ENCODE results near the gene DAGLA. TPM values are rescaled to one million over a fixed set of nuclear protein-coding genes. Genes with fewer than 3 reads are reported as not detected.

The DAGLA gene
- total RNA-seq, 2 experiments from 2014 or later: 0.06 to 0.13 TPM

DNA sequence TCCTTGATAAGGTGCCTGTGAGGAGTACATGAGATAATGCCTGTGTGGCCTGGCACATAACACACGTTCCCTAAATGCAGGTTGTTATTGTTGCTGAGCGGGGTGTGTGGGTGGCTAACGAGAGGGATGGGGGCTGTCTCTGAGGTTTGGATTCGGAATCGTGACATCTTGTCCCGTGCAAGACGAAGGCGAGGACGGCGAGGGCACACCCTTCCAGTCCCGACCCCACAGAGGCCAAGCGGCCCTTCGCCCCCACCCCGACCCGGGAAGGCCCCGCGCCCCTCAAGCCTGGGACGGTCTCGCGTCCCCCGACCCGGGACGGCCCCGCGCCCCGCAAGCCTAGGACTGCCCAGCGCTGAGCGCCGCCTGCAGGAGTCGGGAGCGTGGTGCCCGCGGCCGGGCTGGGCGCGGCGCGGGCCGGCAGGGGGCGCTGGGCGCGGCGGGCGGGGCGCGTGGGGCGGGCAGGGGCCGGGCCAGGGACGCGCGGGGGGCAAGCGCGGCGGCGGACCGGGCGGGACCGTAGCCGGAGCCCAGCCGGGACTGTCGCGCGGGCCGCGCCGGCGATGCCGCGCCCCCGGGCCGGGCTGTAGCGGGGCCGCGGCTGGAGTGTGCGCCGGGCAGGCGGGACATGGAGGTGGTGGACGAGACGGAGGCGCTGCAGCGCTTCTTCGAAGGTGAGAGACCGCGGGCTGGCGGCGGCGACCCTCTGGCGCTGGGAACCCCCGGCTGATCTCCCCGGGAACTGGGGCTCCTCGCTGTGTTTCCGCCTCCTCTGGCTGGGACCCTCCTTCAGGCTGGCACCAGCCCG is 72.1 kb downstream of the DAGLA start, which contains the start of gene MYRF:
TSS of gene MYRF (plus strand) at position 520 of the 808 bp plus-strand sequence. CDS start at position 629, 109 bp downstream.
- ChIA-PET POLR2A (no interaction called here), CTCF (interaction anchor here (1.3 to 1.7 kb wide), 2 partner anchors 12 to 34 kb away, joined by 3 to 4 read pairs; no protein-coding TSS in a partner anchor)

DNA sequence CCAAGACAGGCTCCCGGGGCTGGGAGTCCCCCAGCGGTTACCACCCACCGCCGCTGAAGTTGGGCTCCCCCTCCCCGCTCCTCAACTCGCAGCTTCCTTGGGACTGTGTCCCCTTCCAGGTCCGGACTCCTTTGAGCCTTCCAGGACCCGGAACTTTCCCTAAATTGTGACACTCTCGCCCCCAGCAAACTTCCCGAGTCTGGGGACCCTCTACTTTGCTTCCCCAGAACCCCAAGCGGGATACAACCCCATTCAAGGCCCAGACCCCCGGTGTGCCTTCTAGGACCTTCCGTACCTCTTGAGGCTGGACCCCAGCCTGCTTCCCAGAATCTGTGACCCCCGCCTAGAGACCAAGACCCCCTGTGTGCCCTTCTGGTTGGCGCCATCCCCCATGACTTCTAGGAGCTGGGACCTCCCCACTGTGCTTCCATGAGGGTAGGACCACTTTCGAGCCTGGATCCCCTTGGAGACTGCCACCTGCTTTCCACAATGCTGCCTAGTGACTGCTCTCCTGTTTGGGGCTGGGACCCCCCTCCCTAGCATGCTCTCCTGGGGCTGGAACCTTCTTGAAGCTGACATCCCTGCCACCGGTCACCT is 72.8 kb downstream of the DAGLA start:
- CTCF ChIA-PET: interaction anchor here (0.6 to 1.7 kb wide), 3 partner anchors 11 to 87 kb away, joined by 3 to 4 read pairs (median 4); no protein-coding TSS in a partner anchor
- POLR2A ChIA-PET: no interaction called here

DNA sequence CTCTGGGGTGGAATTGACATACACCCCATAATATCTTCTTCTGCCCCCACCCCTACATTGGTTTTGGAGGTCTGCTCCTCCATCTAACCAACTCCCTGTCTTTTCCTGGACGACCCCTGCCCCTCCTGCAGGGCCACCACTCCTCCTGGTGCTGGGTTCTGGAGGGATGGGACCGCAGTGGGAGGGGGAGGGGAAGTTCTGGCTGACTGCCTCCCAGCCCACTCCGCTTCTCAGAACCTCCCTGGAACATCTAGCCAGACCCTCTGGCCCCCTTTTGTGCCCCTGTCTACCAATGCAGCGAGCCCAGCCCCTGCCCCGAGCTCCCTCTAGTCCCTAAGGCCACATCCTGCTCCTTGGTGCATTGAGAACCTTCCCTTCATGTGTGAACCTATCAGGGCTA is 73.5 kb downstream of the DAGLA start:
- ChIA-PET POLR2A (no interaction called here), CTCF (interaction anchor here (1.3 to 1.7 kb wide), 3 partner anchors 11 to 33 kb away, joined by 3 to 4 read pairs (median 4); no protein-coding TSS in a partner anchor)

DNA sequence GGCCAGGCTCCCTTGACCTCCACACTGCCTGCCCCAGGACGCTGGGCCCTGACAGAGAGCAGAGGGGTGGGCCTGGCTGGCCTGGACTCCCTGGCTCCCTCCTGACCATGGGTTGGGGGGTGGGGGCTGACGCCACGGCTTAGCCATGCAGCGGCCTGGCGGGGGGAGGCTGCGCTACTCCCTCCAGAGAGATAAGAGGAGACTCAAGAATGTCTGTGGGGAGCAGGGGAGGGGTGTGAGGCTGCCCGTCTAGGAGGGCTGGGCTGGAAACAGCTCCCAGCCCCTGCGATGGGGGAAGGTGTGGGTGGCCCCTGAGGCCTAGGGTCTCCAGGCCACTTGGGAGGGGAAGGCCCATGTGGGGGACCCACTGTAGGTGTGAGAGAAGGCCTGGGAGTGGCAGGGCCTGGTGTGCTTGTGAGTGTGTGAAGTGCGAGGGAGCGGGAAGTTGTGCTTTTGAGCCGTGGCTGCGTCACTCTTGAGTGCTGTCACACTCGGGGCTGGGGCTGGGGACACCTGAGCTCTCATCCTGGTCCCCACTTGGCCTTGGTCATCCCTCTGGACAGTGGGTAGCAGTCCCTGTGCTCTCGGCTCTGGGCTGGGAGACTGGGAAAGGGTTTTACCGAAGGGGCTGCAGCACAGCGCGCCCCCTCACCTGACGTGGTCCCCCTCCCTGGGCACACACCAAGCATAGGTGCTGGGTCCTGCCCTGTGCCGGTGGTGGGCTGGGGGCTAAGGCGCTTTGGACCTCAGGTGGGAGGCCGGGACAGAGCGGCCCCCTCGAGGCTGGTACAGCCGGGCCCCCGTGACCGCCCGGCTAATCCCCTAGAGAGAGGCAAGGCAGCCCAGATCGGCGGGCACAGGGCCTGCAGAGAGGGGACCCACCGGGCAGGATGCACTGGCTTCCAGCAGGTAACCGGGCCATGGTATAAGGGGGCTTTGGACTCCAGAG is 74.6 kb downstream of the DAGLA start:
- CTCF ChIA-PET: interaction anchor here (1.0 to 1.4 kb wide), 3 partner anchors 12 to 32 kb away, joined by 3 to 4 read pairs (median 3); no protein-coding TSS in a partner anchor
- POLR2A ChIA-PET: no interaction called here

DNA sequence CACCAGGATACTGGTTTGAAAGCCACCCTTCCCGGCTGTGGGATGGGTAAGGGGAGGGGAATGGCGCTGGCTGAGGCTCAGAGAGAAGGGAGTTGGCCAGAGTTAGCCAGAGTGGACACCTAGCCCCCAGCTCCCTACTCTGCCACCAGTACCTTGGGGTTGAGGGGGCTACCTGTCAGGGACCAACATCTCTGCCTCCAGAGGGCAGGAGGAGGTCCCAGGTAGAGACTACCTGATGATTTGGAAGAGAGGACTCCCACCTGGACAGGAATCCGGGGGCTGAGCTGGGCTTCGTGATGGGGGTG is 75.9 kb downstream of the DAGLA start:
- POLR2A ChIA-PET: no interaction called here

DNA sequence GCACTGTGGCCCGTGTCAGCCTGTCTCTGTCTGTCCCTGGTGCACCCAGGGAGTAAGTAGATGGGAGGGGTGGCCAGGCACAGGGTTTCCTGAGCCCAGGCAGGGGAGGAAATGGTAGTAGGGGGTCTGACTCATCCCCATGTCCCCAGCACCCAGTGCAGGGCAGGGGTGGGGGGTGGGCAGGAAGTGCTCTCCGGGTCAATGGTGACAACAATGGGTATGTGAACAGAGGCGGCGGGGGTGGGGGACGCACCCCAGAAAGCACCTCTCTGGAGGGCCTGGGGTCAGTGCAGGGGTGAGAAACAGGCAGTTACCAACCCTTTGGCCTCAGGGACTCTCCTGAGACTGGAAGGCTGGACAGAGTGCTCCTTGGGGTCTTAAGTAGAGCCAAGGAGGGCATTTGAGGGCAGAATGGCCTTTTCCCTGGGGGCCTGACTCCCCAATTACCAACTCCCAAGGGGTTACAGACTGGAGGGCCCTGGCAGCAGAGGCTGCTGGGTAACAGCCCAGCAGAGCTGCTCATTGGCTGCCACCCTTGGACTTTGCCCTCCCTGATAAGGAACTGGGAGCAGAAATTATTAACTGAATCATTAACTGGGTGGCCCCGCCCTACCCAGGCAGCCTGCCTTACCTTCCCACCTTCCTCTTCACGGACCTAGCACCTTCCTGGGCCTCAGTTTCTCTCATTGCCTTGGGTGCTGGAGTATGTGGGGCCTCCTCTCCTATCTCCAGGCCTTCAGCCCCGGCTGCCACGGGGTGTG is 76.4 kb downstream of the DAGLA start:
- ChIA-PET CTCF (interaction anchor here (0.5 to 1.0 kb wide), 2 partner anchors 183 to 325 kb away, joined by 3 to 4 read pairs; no protein-coding TSS in a partner anchor), POLR2A (no interaction called here)

More for the DNA sequence above, 75.9 kb downstream of the DAGLA start:
- CTCF ChIA-PET: interaction anchor here (0.5 to 1.0 kb wide), 2 partner anchors 183 to 326 kb away, joined by 3 to 4 read pairs; no protein-coding TSS in a partner anchor

DNA sequence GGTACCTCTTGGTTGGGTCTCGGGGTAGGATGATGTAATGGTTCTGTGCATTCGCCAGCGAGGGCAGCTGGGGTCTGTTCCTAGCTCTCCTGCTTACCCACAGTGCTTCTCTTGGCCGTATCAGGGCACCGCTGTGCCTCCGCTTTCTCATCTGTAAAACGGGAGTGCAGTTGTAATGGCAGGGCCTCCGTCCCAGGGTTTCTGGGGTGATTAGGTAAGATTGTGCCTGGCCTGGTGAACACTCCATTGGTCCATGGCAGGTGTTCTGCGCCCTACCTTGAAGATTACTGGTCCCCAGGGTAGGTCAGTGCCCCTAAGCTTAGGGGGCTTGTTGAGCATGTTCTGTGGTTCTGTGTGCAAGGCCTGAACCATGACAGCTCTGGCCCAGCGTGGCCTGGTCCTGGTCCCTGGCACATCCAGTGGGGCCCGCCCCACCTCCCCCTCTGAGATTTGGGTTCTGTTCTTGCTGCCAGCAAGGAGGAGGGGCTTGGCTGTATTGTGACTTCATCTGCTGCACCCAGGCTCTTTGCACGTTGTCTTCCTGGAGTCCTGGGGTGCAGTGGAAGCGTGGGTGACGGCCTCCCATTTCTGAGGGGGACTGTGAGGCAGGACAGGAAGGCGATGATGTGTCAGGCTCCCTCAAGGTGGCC is 77.1 kb downstream of the DAGLA start:
- POLR2A ChIA-PET: no interaction called here
- CTCF ChIA-PET: interaction anchor here (0.6 to 1.0 kb wide), 2 partner anchors 79 to 325 kb away, joined by 4 to 5 read pairs; no protein-coding TSS in a partner anchor

DNA sequence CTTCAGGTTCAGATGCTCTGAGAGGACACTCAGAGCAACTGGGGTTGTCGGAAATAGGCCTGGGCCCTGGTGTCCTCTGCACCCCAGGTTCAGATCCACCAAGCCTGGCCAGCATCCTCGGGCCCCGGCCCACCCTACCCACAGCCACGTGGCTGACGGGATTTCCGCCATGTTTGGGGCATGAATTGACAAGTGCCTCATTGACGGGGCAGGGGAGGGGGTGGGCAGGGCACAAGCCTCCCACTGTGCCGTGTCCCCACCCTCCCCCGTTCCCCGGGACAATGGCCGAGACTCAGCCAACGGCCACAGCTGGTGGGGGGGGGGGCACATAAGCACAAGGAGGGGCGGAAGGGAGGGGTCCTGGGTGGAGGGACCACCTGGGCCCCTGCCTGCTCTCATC is 80.8 kb downstream of the DAGLA start:
- CTCF ChIA-PET: interaction anchor here (0.5 kb wide), 1 partner anchor 155 kb away, joined by 4 read pairs; no protein-coding TSS in a partner anchor
- POLR2A ChIA-PET: no interaction called here

DNA sequence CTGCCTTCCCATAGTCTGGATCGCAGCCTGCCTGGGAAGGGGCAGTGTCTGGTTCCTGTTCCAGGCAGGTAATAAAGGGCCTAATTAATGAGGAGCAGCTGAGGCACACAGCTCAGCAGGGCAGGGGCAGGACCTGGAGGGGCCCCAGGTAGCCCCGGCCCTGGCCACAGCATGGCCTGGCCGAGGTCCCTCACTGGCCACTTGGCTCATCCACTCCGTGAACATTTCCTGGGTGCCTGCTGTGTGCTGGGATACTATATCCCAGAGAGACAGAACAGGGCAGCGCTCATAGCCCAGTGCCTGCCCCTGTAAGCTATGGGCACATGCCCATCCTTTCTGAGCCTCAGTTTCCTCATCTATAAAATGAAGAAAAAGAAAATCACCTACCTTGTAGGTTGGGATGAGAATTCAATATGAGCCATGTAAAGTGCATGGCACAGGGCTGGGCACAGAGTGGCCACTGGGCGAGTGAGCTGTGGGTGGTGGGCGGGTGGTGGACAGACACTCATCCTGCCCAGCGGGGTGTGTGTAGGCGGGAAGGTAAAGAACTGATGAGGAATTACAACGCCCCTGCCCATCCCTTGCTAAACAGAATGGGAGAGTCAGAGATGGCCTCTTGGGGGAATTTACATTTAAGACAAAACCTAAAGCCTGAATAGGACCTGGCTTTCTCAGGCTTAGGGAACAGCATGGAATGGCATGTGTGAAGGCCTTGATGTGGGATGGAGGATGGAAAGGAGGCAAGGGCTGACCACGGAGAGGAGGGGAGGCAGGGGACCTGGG is 81.4 kb downstream of the DAGLA start:
- ChIA-PET CTCF (interaction anchor here (0.5 kb wide), 1 partner anchor 154 kb away, joined by 4 read pairs; no protein-coding TSS in a partner anchor), POLR2A (no interaction called here)

DNA sequence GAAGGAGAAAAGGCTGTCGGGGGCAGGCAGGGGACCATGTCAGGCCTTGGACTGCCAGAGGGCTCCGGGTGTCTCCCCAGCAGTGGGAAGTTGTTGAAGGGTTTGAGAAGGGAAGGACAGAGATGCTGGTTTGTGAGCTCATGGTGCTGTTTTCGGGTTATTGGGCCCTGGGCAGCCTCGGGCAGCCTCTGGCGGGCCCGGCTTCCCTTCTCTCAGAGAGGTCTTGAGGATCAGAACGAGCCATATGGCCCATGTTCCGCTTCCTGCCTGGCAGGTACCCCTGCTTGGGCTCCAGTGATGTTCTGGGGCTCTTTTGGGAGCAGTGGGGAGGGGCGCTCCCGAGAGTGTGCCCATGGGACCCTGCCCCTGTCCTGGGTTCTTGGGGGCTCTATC is 82.0 kb downstream of the DAGLA start:
- ChIA-PET POLR2A (no interaction called here), CTCF (no interaction called here)

DNA sequence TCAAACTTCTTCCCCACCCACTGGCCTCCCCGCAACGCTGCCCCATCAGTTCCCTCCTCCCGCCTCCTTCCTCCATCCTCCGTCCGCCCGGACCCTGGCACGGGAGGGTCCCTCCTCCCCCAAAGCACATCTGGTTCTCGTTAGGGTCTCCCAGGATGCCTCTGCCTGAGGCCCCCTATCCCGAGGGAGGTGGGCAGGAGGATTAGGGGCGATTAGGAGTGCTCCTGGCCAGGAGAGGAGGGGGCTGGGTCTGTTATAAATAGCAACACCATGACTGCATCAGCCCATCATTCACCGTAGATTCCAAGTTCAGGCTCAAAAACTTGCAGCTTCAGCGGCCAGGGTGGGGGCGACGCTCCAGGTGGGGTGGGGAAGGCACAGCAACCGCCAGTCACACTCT is 82.6 kb downstream of the DAGLA start:
- ChIA-PET CTCF (no interaction called here), POLR2A (no interaction called here)

DNA sequence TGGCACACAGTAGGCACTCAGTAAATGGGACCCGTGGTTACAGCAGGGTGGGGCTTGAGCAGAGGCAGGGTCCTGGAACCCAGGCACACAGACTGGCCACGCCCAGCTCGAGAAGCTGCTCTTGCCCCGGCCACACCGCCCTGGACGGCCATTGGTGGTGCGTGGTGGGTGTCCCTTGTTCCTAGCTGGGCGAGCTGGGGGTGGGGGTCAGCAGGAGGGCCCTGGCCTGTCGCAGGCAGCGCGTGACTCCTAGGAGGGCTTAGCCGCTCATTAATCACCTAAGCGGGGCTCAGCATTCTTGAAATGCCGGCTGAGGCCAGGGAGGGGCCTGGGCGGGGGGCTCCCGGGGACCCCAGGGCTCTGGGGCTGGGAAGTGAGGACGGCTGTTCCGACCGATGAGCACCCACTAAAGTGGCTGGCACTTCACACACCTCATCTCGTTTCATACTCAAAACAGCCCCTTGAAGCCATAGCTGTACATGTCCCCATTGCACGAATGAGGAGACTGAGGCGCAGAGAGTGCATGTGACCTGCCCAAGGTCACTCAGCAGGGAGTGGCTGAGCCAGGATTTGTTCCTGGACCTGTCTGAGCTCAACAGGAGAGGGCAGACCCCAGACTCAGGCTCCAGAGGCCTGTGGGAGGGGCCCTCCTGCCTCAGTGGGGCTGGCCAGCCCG is 83.9 kb downstream of the DAGLA start:
- POLR2A ChIA-PET: no interaction called here
- CTCF ChIA-PET: interaction anchor here (0.6 to 1.3 kb wide), 2 partner anchors 11 to 183 kb away, joined by 3 to 4 read pairs; no protein-coding TSS in a partner anchor

DNA sequence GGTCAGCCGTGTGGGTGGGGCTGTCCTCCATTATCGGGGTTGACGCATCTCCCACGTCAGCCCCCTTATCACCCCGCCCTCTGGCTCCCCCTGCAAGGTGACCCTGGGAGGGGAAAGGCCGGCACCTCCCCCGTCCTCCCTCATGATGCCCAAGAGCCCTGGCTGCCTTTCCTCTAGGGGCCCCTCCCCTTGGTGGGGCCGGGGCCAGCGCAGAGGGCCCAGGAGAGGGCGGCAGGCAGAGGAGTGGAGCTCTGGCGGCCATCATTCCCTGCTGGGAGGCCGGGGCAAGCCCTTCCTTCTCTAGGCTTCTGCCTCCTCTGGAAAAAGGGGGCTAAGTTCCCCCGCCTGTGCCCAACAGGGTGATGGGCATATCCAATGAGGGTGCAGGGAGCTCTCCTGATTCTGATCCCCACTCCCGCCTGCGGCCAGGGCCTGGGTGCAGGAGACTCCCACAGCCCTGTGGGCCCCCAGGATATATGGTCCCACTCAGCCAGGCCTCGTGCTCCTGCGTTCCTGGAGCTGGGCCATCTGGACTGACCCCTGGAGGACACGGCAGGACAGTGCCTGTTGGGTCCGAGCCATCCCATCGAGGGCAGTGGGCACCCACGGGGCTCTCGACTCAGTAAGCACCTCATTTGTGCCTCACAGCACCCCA is 84.5 kb downstream of the DAGLA start:
- CTCF ChIA-PET: interaction anchor here (0.6 to 1.3 kb wide), 2 partner anchors 11 to 182 kb away, joined by 3 to 4 read pairs; no protein-coding TSS in a partner anchor
- POLR2A ChIA-PET: no interaction called here

DNA sequence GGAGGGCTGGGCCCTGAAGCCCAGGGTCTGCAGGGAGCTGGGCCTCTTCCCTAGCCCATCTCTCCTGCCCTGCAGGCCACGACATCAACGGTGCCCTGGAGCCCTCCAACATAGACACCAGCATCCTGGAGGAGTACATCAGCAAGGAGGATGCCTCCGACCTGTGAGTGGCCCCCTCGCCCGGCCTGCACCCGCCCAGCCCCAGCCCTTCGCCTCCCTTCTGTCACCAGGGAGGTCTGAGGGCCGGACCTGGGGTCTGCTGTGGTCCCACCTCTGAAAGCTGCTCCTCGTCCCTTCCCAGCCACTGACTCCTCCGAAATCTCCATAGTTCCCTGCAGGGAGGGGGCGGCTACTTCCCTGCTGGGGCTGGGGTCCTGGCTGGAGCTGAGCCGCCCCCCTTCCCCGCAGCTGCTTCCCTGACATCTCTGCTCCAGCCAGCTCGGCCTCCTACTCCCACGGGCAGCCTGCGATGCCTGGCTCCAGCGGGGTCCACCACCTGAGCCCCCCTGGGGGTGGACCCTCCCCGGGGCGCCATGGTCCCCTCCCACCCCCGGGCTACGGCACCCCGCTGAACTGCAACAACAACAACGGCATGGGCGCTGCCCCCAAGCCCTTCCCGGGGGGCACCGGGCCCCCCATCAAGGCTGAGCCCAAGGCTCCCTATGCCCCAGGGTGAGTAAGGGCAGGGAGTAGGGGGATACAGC is 85.5 kb downstream of the DAGLA start:
- ChIA-PET CTCF (interaction anchor here (1.2 kb wide), 2 partner anchors 10 to 11 kb away, joined by 3 read pairs; no protein-coding TSS in a partner anchor), POLR2A (no interaction called here)

DNA sequence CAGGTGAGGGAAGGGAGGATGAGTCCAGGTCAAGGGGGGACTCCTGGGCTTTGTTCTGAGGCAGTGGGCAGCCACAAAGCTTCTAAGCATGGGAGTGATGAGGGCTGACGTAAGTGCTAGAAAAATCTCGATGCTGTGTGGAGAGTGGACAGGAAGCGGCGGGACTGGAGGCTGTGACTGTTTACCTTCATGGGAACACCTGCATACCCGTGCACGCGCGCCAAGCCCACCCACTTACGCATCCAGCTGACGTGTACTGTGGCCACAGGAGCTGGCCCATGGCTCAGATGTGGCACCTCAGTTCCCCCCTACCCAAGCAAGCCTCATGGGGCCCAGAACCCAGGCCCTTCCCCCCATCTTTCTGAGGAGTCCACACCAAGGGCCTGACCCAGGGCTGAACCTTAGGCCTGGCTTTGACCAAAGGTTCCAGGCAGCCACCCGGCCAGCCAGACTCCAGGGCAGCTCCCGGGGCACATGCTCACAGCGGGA is 86.2 kb downstream of the DAGLA start:
- CTCF ChIA-PET: interaction anchor here (1.2 to 1.5 kb wide), 3 partner anchors 10 to 19 kb away, joined by 3 read pairs; no protein-coding TSS in a partner anchor

More for the DNA sequence above, 86.2 kb downstream of the DAGLA start:
- POLR2A ChIA-PET: no interaction called here

Data from activated CD8-positive, alpha-beta memory T cell treated with anti-CD3 and anti-CD28 coated beads for 36 hours (primary cell).